ENCODE results near the gene MMP21. TPM values are rescaled to one million over a fixed set of nuclear protein-coding genes. Genes with fewer than 3 reads are reported as not detected.
A peak's percentile ranks its signal among the peaks of the same experiment; 100 is the strongest.

The MMP21 gene
- total RNA-seq = 0.05 TPM in 1 of 2 replicates, not detected in the other

- DNase-seq (ENCODE audit: low read depth) = no peak
Measured at GRCh38 chr10:125775491-125776106, at the start of gene MMP21. Gene MMP21, minus strand, starts transcription at chr10:125775821. Its CDS starts 0 bp downstream, at chr10:125775821.

GRCh38 chr10:125824736-125825135, 49.1 kb upstream of the MMP21 start:
- no peak for DNase-seq (ENCODE audit: low read depth)

- no peak for DNase-seq (ENCODE audit: low read depth)
Measured at GRCh38 chr10:125823663-125824251, 48.1 kb upstream of the MMP21 start.

- DNase-seq (ENCODE audit: low read depth) = peak; percentile 72
Measured at GRCh38 chr10:125822878-125823662, 47.4 kb upstream of the MMP21 start, which contains the start of the genes BCCIP and UROS. Gene BCCIP, plus strand, starts transcription at chr10:125823546. Its CDS starts 12 bp downstream, at chr10:125823558. Gene UROS, minus strand, starts transcription at chr10:125823258. Its CDS starts 6,759 bp downstream, at chr10:125816499.

- DNase-seq (ENCODE audit: low read depth) = no peak
Measured at GRCh38 chr10:125820701-125821100, 45.1 kb upstream of the MMP21 start.

- no peak for DNase-seq (ENCODE audit: low read depth)
Measured at GRCh38 chr10:125817337-125817946, 41.8 kb upstream of the MMP21 start.

GRCh38 chr10:125816548-125816947, 40.9 kb upstream of the MMP21 start:
- no peak for DNase-seq (ENCODE audit: low read depth)

- no peak for DNase-seq (ENCODE audit: low read depth)
Measured at GRCh38 chr10:125815764-125816163, 40.1 kb upstream of the MMP21 start.

- DNase-seq (ENCODE audit: low read depth) = no peak
Measured at GRCh38 chr10:125812128-125812750, 36.6 kb upstream of the MMP21 start.

GRCh38 chr10:125811251-125811650, 35.6 kb upstream of the MMP21 start:
- DNase-seq (ENCODE audit: low read depth) = no peak

GRCh38 chr10:125808047-125808446, 32.4 kb upstream of the MMP21 start:
- no peak for DNase-seq (ENCODE audit: low read depth)

- DNase-seq (ENCODE audit: low read depth) = peak; percentile 27
Measured at GRCh38 chr10:125802739-125803138, 27.1 kb upstream of the MMP21 start.

GRCh38 chr10:125802131-125802530, 26.5 kb upstream of the MMP21 start:
- DNase-seq (ENCODE audit: low read depth) = peak; percentile 73

- no peak for DNase-seq (ENCODE audit: low read depth)
Measured at GRCh38 chr10:125801574-125801973, 26.0 kb upstream of the MMP21 start.

- DNase-seq (ENCODE audit: low read depth) = no peak
Measured at GRCh38 chr10:125799451-125800182, 24.0 kb upstream of the MMP21 start.

GRCh38 chr10:125797994-125798662, 22.5 kb upstream of the MMP21 start:
- peak; percentile 79 for DNase-seq (ENCODE audit: low read depth)

GRCh38 chr10:125797424-125797823, 21.8 kb upstream of the MMP21 start:
- no peak for DNase-seq (ENCODE audit: low read depth)

- DNase-seq (ENCODE audit: low read depth) = no peak
Measured at GRCh38 chr10:125795637-125796190, 20.1 kb upstream of the MMP21 start.

GRCh38 chr10:125795128-125795527, 19.5 kb upstream of the MMP21 start:
- DNase-seq (ENCODE audit: low read depth) = peak; percentile 51

All from renal cortical epithelial cell (primary cell).